Body of pancreas (tissue), 4 donors: ENCODE results near the gene ADCYAP1R1. TPM values are rescaled to one million over a fixed set of nuclear protein-coding genes. Genes with fewer than 3 reads are reported as not detected.

Source experiments
- ATAC-seq: fragments of 150-250 bp; one replicate; pipeline ENCODE4 v1.9.1; 2016
- DNase-seq, 4 donors: peaks; one replicate each; pipeline ENCODE4 v3.0.0-alpha.2; 2019
- H3K27ac ChIP-seq, 4 donors: fragments of 200-600 bp; sonication (generic); 1 replicate in 3 of 4; 2 replicates in 1 of 4; pipeline versions ENCODE4 v1.5.1 to v1.6.1; 2016 to 2019; ENCODE audit warnings: mild to moderate bottlenecking in 1 of 4, mixed read lengths in 1 of 4, moderate library complexity in 1 of 4
- H3K27me3 ChIP-seq, 2 donors: fragments of 200-600 bp; sonication (generic); one replicate each; pipeline ENCODE4 v1.6.0; 2016; ENCODE audit warnings: mild to moderate bottlenecking in 1 of 2
- H3K36me3 ChIP-seq, 2 donors: fragments of 200-600 bp; sonication (generic); replicated peaks in 1 of 2; 2 replicates each; pipeline ENCODE4 v1.5.1; 2016; ENCODE audit warnings: low read depth in 2 of 2; ENCODE audit not compliant: insufficient read depth in 1 of 2
- H3K4me1 ChIP-seq: fragments of 200-600 bp; sonication (generic); one replicate; pipeline ENCODE4 v1.6.0; 2016
- H3K4me3 ChIP-seq, 2 donors: fragments of 200-600 bp; sonication (generic); 1 replicate in 1 of 2; 2 replicates in 1 of 2; pipeline ENCODE4 v1.5.1; 2016 to 2019
- H3K9me3 ChIP-seq, 3 donors: fragments of 200-600 bp; sonication (generic); 1 replicate in 2 of 3; 2 replicates in 1 of 3; pipeline ENCODE4 v1.5.1; 2016
- POLR2A ChIP-seq, 3 donors: fragments of 450-650 bp; IDR thresholded peaks; one replicate each; pipeline ENCODE4 v1.6.1; 2016; ENCODE audit warnings: antibody characterized with exemption in 3 of 3, mild to moderate bottlenecking in 2 of 3
- WGBS, 2 donors: methylation state at CpG; one replicate each; pipeline ENCODE4 v1.1.5; 2017; 5-methylcytosine and 5-hydroxymethylcytosine counted together
- intact Hi-C: fragments of 100-400 bp; cut with DNase I; formaldehyde crosslinking; loops from one replicate; pipeline ENCODE4 v1.15.1; 2023
- total RNA-seq, 2 donors: library from RNA; depleted of rRNA; stranded (reverse); fragments of >200 nt; gene quantifications; one replicate each; pipeline ENCODE4 v1.1.0, GENCODE V29; 2016
- TF ChIP-seq, protein P1 (sequence below), 7 experiments: fragments of 450-650 bp in 4 of 7; fragments of 200-600 bp in 3 of 7; sonication (generic) in 3 of 7; IDR thresholded peaks; one replicate each; pipeline ENCODE4 v1.5.1; 2016 to 2019; ENCODE audit warnings: antibody characterized with exemption in 7 of 7

ADCYAP1R1 gene
- total RNA-seq, 2 donors from 2014 or later: 1.8 to 8.2 TPM

DNA sequence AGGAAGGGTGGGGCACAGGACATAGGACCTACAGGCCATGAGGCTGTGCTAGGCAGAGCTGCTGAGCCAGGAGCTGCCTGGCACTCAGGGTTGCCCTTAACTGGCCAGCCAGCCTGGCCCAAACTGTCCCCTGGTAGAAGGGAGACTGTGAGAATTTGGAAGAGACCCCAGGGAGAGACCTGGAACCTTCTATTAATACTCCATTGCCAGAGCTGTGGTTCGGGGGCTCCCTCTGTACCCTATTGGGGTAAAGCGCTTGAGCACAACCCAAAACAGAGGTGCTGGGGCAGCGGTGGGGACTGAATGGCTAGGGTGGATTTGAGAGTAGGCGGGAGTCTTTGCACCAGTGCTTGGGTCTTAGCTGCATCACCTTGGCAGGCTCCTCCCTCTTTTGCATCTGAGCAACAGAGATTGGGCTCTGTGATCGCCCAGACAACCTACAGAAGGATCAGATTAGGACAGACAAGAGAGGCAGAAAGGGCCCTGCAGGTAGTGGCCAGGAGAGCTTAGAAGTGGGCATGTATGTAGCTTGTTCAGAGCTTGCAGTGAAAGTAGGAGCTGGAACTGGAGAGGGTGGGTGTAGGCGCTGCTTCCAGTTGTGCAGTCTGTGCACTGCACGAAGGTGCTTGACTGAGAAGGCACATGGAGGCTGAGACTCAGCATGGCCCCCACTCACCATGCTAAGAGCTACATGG, 53.3 kb downstream of the ADCYAP1R1 start:
- intact Hi-C loops: loop anchor here (10.0 kb wide), 1 partner anchor 281 kb away; no protein-coding TSS in a partner anchor
- Histone ChIP-seq H3K27me3 (no peaks in the 10 kb centered on the region), H3K27ac (no peak overlapping the region), H3K4me1 (no peaks in the 10 kb centered on the region), H3K9me3 (no peaks in the 10 kb centered on the region), H3K36me3 (no peaks in the 10 kb centered on the region), H3K4me3 (no peak overlapping the region)
- TF ChIP-seq POLR2A (IDR thresholded peaks at IDR 0.05): no peak
- TF ChIP-seq, protein P1, sequence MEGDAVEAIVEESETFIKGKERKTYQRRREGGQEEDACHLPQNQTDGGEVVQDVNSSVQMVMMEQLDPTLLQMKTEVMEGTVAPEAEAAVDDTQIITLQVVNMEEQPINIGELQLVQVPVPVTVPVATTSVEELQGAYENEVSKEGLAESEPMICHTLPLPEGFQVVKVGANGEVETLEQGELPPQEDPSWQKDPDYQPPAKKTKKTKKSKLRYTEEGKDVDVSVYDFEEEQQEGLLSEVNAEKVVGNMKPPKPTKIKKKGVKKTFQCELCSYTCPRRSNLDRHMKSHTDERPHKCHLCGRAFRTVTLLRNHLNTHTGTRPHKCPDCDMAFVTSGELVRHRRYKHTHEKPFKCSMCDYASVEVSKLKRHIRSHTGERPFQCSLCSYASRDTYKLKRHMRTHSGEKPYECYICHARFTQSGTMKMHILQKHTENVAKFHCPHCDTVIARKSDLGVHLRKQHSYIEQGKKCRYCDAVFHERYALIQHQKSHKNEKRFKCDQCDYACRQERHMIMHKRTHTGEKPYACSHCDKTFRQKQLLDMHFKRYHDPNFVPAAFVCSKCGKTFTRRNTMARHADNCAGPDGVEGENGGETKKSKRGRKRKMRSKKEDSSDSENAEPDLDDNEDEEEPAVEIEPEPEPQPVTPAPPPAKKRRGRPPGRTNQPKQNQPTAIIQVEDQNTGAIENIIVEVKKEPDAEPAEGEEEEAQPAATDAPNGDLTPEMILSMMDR (IDR thresholded peaks at IDR 0.05): no peak
- DNase-seq (no peak), ATAC-seq (no peak)
- WGBS, 2 donors: 75 to 80% methylated on average over 7 of the region's 7 CpGs

DNA sequence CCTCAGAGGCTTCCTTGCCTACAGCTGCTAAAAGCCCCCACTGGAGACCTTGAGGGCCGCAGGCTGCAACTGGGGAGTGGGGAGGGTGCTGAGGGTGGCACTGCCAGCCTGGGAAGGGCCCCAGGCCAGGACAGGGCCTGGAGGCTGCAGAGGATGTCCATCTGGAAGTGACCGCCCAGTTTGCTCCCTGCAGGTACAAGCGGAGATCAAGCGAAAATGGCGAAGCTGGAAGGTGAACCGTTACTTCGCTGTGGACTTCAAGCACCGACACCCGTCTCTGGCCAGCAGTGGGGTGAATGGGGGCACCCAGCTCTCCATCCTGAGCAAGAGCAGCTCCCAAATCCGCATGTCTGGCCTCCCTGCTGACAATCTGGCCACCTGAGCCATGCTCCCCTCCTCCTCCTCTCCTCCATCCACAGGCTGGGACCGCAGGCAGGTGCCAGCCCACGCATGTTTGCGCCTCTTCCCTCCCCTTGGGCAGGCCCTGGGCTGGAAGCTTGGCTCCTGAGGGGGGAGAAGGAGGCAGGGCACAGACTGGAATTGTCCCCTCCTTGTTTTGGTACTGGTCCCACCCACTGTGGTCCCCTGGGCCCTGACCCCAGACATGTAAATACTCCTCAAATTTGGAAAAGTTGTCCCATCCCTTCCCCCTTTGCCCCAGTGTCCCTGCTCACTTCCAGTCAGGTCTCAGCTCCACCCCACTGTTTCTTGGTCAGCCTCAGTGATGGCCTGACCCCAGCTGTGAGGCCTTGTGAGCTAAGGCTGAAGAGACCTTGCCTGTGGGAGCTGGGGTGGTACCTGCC, 54.4 kb downstream of the ADCYAP1R1 start:
- no peaks in the 10 kb centered on the region for H3K4me1 ChIP-seq
- 77 to 86% methylated on average over 13 of the region's 13 CpGs for WGBS, 2 donors
- intact Hi-C loops: loop anchor here (10.0 kb wide), 1 partner anchor 282 kb away; no protein-coding TSS in a partner anchor
- no peak for DNase-seq
- H3K36me3 ChIP-seq: no peaks in the 10 kb centered on the region
- ATAC-seq: no peak
- no peaks in the 10 kb centered on the region for H3K9me3 ChIP-seq
- no peaks in the 10 kb centered on the region for H3K27me3 ChIP-seq
- no peak overlapping the region for H3K4me3 ChIP-seq
- no peak for TF ChIP-seq POLR2A (IDR thresholded peaks at IDR 0.05)
- TF ChIP-seq, protein P1 (IDR thresholded peaks at IDR 0.05): no peak
- no peak overlapping the region for H3K27ac ChIP-seq

DNA sequence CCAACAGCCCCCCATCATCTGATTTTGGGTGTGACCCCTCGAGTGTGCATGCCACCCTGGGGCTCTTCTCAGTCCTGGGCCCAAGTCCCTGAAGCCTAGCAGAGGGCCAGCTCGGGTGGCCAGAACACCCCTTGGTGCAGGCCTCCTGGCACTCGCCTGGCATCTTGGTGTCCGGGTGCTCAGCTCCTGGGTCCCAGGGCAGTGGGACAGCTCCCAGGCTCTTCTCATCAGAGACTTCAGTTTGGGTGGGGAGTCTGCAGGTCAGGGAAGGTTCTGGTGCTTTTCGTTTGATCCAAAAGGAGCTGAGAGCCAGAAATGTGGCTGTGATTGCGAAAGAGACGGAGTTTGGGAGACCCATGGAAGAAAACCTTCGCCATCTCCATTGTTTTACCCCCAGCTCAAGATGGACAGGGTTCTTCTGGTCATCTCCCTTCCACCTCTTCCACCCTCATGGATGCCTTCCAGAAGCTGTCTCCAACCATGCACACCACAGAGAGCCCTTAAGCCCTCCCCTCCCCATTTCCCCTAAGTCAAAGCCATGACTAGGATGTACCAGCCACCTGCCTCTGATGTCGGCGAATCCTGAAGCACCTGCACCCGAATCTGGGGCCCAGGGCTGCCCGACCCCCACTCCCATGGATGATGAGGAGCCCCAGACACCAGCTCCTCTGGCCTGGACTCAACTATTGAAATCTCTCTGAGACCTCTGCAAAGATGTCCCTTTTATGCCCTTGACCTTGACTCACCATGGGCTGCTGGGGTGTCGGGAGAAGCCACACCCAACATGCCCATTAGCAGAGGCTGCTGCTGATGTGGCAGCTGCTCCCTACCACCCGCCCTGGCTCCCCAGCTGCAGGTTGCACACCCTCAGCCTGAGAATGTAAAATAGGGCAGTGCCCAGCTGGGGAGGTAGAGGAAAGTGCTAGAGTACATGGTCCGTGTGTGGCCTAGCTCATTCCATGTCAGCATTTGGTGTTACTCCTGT, 55.3 kb downstream of the ADCYAP1R1 start:
- ATAC-seq: no peak
- DNase-seq: no peak
- 75 to 83% methylated on average over 13 to 14 of the region's 15 CpGs for WGBS, 2 donors

DNA sequence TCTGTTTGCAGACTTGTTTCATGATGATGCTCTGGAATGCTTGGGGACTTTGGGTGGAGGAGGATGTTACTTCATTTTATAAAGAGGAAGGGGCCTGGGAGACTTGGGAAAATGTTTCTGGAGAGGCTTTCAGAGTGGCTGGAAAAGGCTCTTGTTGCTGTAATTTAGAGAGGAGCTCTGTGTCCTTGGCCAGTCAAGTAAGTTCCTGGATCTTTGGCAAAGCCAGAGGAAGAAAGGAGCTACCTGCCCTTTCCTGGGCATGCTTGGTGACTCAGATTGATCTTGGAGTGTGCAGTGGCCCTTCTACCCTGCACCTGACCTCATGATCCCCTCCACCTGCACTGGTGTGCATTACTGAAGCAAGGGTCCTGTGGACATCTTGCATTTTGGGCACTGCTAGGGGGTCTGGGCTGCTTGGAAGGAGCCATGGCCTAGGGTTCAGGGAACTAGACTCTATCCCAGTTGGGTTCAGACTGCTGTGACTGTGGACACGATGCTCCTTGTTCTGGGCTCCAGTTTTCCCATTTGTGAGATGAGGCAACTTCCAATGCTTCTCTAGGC, 56.1 kb downstream of the ADCYAP1R1 start:
- Histone ChIP-seq H3K4me1 (no peaks in the 10 kb centered on the region), H3K9me3 (no peaks in the 10 kb centered on the region), H3K27me3 (no peaks in the 10 kb centered on the region), H3K27ac (no peak overlapping the region), H3K4me3 (no peak overlapping the region), H3K36me3 (no peaks in the 10 kb centered on the region)
- WGBS, 2 donors: 44 to 50% methylated on average over 1 of the region's 1 CpG
- intact Hi-C loops: loop anchor here (10.0 kb wide), 1 partner anchor 283 kb away; no protein-coding TSS in a partner anchor
- no peak for ATAC-seq
- no peak for DNase-seq
- TF ChIP-seq POLR2A (IDR thresholded peaks at IDR 0.05): no peak
- TF ChIP-seq, protein P1 (IDR thresholded peaks at IDR 0.05): no peak

More for the DNA sequence above, 55.3 kb downstream of the ADCYAP1R1 start:
- Histone ChIP-seq H3K9me3 (no peaks in the 10 kb centered on the region), H3K36me3 (no peaks in the 10 kb centered on the region), H3K27ac (no peak overlapping the region), H3K4me3 (no peak overlapping the region), H3K4me1 (no peaks in the 10 kb centered on the region), H3K27me3 (no peaks in the 10 kb centered on the region)
- TF ChIP-seq POLR2A (IDR thresholded peaks at IDR 0.05): no peak
- TF ChIP-seq, protein P1 (IDR thresholded peaks at IDR 0.05): no peak
- intact Hi-C loops: loop anchor here (10.0 kb wide), 1 partner anchor 283 kb away; no protein-coding TSS in a partner anchor
